ENCODE measurements around the gene TUBA8.
"Not testable (repeated sequence)": the region's sequence is repeated elsewhere in the genome, so short reads cannot be mapped to it uniquely, and the experiment has no call there.

TUBA8 gene

DNA sequence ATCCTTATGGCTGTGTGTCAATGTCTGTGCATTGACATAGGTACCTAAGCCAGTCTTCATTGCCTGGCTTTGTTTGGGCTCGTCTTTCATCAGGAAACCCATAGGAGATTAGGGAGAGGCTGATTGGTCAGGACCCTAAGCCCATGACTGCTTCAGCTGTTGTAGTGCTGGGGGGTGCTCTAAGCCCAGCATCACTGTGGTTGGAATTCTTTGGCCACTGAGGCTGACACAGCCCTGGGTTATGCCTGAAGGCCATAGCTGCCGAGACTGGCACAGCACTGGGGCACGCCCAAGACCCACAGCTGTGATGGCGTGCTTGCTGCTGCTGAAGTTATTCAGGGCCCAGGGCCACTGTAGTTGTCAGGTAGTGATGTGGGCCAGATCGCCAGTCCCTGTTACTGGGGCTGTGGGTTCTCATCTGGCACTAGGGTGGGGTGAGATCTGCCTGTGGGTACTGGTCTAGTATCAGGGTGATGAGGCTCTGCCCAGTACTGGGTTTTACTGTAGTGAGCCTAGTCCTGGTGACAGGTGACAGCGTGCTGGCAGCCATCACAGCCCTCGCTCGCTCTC is 44.3 kb downstream of the TUBA8 start:
- ATAC-seq = no peak
- H3K36me3 Mint-ChIP-seq = no peaks in the 10 kb centered on the region
- no peak overlapping the region for H3K27ac Mint-ChIP-seq
- no peaks in the 10 kb centered on the region for H3K9me3 Mint-ChIP-seq
- no peak overlapping the region for H3K4me3 Mint-ChIP-seq
- H3K27me3 Mint-ChIP-seq = no peaks in the 10 kb centered on the region
- peaks cover 15% of the 10 kb centered on the region for H3K4me1 Mint-ChIP-seq

DNA sequence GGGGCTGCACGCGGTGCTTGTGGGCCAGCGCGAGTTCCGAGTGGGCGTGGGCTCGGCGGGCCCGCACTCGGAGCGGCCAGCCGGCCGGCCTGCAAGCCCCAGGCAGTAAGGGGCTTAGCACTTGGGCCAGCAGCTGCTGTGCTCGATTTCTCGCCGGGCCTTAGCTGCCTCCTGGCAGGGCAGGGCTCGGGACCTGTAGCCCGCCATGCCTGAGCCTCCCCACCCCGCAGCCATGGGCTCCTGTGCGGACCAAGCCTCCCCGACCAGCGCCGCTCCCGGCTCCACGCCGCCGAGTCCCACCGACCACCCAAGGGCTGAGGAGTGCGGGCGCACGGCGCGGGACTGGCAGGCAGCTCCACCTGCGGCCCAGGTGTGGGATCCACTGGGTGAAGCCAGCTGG is 44.9 kb downstream of the TUBA8 start:
- not testable (repeated sequence) for H3K4me3 Mint-ChIP-seq, H3K27me3 Mint-ChIP-seq, ATAC-seq, H3K9me3 Mint-ChIP-seq, H3K4me1 Mint-ChIP-seq, H3K27ac Mint-ChIP-seq, H3K36me3 Mint-ChIP-seq

- H3K27me3 Mint-ChIP-seq = no peaks in the 10 kb centered on the region
- H3K27ac Mint-ChIP-seq = no peak overlapping the region
- H3K4me3 Mint-ChIP-seq = no peak overlapping the region
- peak; percentile 65 for ATAC-seq
- H3K4me1 Mint-ChIP-seq = peaks cover 6% of the 10 kb centered on the region
- no peaks in the 10 kb centered on the region for H3K9me3 Mint-ChIP-seq
- no peaks in the 10 kb centered on the region for H3K36me3 Mint-ChIP-seq
These were observed 46.5 kb downstream of the TUBA8 start for GRCh38 chr22:18156878-18157713.

- ATAC-seq = no peak
- H3K36me3 Mint-ChIP-seq = no peaks in the 10 kb centered on the region
- H3K4me3 Mint-ChIP-seq = no peak overlapping the region
- H3K9me3 Mint-ChIP-seq = no peaks in the 10 kb centered on the region
- no peaks in the 10 kb centered on the region for H3K27me3 Mint-ChIP-seq
- no peak overlapping the region for H3K27ac Mint-ChIP-seq
- peaks cover 3% of the 10 kb centered on the region for H3K4me1 Mint-ChIP-seq
These were observed 47.1 kb downstream of the TUBA8 start for GRCh38 chr22:18157714-18158028.

GRCh38 chr22:18160641-18161040 is 50.0 kb downstream of the TUBA8 start:
- H3K4me1 Mint-ChIP-seq, H3K27me3 Mint-ChIP-seq, ATAC-seq, H3K4me3 Mint-ChIP-seq, H3K27ac Mint-ChIP-seq, H3K36me3 Mint-ChIP-seq, H3K9me3 Mint-ChIP-seq: not testable (repeated sequence)

- not testable (repeated sequence) for H3K4me3 Mint-ChIP-seq, H3K4me1 Mint-ChIP-seq, H3K9me3 Mint-ChIP-seq, H3K27me3 Mint-ChIP-seq, H3K27ac Mint-ChIP-seq
- ATAC-seq = peak; percentile 81
- peaks cover 12% of the 10 kb centered on the region for H3K36me3 Mint-ChIP-seq
These were observed 53.2 kb downstream of the TUBA8 start for GRCh38 chr22:18163843-18164242.

GRCh38 chr22:18164584-18164983 is 54.0 kb downstream of the TUBA8 start:
- H3K36me3 Mint-ChIP-seq = peaks cover 16% of the 10 kb centered on the region
- not testable (repeated sequence) for H3K4me1 Mint-ChIP-seq, H3K27me3 Mint-ChIP-seq, H3K27ac Mint-ChIP-seq, ATAC-seq, H3K9me3 Mint-ChIP-seq, H3K4me3 Mint-ChIP-seq

DNA sequence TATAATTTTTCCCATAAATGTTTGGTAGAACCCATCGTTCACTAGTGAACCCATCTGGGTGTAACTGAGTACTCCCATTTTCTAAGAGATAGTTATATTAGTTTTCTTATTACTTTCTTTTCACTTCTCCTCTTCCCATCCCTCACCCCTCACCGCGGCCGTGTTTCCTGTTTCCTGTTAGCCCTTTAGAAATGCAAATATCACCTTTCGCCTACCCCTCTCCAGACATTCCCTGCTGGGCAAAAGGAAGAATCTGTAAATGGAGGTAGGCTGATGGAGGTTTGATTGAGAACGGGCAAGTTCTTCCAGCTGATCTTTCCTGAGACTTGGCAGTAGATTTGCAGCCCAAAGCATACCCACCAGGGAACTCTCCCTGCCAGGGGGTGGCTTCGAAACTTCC is 54.7 kb downstream of the TUBA8 start:
- not testable (repeated sequence) for H3K4me1 Mint-ChIP-seq, H3K9me3 Mint-ChIP-seq, H3K27ac Mint-ChIP-seq, H3K4me3 Mint-ChIP-seq, ATAC-seq, H3K27me3 Mint-ChIP-seq
- H3K36me3 Mint-ChIP-seq = peaks cover 18% of the 10 kb centered on the region

DNA sequence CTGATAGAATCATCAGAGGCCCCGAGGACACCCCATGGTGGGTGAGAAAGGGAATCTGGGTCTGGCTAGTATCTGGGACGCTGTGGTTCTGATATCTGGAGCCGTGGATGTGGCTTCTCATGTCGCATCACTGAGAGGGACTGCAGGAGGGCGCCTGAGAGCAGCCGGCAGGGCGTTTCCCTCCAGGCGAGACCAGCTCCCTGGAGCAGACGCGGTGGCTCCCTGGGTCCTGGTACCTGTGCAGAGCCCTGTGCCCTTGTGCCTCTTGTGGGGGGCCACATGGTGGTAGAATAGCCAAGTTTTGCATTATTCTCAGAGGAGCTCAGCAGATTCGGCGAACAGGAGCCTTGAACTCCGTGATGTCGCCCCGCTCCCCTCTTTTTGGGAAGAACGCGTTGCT is 59.7 kb downstream of the TUBA8 start:
- H3K27ac Mint-ChIP-seq, H3K4me3 Mint-ChIP-seq, H3K4me1 Mint-ChIP-seq, H3K27me3 Mint-ChIP-seq, ATAC-seq, H3K9me3 Mint-ChIP-seq: not testable (repeated sequence)
- H3K36me3 Mint-ChIP-seq = peaks cover 23% of the 10 kb centered on the region

- not testable (repeated sequence) for ATAC-seq, H3K9me3 Mint-ChIP-seq, H3K27ac Mint-ChIP-seq, H3K4me3 Mint-ChIP-seq, H3K27me3 Mint-ChIP-seq, H3K4me1 Mint-ChIP-seq
- peaks cover 18% of the 10 kb centered on the region for H3K36me3 Mint-ChIP-seq
These were observed 61.6 kb downstream of the TUBA8 start for GRCh38 chr22:18172203-18172602.

GRCh38 chr22:18172776-18173175 is 62.2 kb downstream of the TUBA8 start:
- H3K9me3 Mint-ChIP-seq, ATAC-seq, H3K27me3 Mint-ChIP-seq, H3K4me1 Mint-ChIP-seq, H3K27ac Mint-ChIP-seq, H3K4me3 Mint-ChIP-seq: not testable (repeated sequence)
- H3K36me3 Mint-ChIP-seq = peaks cover 18% of the 10 kb centered on the region

DNA sequence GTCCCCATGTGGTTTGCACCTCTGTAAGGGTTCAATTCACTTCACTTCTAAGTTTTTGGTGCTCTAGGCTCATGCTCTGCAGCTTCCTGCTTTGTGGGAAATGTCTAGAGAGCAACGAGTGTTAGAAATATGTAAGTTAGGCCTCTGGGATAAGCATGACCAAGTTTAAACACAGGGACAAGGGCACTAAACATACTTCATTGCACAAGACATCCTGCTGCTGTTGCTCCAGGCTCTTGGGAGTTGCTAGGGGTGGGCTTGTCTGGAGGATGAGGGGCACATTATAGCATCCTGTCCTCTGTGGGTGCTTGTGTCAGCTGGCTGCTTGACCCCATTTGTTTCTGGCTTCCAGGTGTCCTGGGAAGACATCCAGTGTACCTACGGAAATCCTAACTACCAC is 62.8 kb downstream of the TUBA8 start:
- not testable (repeated sequence) for H3K9me3 Mint-ChIP-seq, H3K27ac Mint-ChIP-seq, H3K4me1 Mint-ChIP-seq, ATAC-seq, H3K4me3 Mint-ChIP-seq, H3K27me3 Mint-ChIP-seq
- H3K36me3 Mint-ChIP-seq = peaks cover 16% of the 10 kb centered on the region
